ENCODE data around the gene KIF22.

DNA sequence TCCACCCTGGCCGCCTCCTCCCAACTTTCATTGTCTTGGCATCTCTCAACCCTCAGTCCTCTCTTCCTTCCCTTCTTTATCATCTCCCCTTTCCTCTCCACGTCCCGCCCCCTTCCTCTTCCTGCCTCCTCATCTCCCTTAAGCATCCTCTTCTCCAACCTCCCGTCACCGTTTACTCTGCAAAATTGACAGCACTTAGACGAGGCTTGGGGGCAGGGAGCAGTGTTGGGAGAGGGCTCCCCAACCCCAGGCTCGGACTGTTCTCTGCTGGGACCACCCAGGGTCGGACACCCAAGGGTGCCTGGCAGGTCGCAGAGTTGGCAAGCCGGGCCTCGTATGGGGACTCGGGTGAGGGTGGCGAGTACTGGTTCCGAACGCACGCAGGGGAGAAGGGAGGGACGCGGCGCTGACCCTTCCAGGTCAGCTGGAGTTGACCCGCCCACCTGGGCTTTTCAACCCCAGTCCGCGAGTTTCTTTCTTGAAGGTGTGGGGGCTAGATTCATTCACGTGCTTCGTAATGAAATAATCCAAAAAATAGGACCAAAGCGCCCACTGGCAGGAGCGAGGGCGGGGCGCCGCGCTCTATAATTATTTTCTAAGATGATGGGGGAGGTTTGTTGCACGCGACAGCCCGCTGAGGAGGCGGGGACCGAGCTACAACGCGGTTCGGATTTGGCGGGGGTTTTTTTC, 24.6 kb downstream of the KIF22 start:
- TF ChIP-seq, protein P1, sequence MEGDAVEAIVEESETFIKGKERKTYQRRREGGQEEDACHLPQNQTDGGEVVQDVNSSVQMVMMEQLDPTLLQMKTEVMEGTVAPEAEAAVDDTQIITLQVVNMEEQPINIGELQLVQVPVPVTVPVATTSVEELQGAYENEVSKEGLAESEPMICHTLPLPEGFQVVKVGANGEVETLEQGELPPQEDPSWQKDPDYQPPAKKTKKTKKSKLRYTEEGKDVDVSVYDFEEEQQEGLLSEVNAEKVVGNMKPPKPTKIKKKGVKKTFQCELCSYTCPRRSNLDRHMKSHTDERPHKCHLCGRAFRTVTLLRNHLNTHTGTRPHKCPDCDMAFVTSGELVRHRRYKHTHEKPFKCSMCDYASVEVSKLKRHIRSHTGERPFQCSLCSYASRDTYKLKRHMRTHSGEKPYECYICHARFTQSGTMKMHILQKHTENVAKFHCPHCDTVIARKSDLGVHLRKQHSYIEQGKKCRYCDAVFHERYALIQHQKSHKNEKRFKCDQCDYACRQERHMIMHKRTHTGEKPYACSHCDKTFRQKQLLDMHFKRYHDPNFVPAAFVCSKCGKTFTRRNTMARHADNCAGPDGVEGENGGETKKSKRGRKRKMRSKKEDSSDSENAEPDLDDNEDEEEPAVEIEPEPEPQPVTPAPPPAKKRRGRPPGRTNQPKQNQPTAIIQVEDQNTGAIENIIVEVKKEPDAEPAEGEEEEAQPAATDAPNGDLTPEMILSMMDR (IDR thresholded peaks at IDR 0.05), result no peak
- no peak for TF ChIP-seq JUND (IDR thresholded peaks at IDR 0.05)
- TF ChIP-seq PBX3 (IDR thresholded peaks at IDR 0.05), result no peak
- no peak for TF ChIP-seq TCF12 (IDR thresholded peaks at IDR 0.05)
- TF ChIP-seq TAF1 (IDR thresholded peaks at IDR 0.05; ENCODE audit: borderline replicate concordance, low read depth, low read length), result no peak
- no peak for TF ChIP-seq POLR2AphosphoS5 (IDR thresholded peaks at IDR 0.05; ENCODE audit: low read depth, low read length)
- no peak for TF ChIP-seq SIN3A (IDR thresholded peaks at IDR 0.05; ENCODE audit: borderline replicate concordance, low read depth, low read length)
- no peak; the same call in 1 of the 2 replicates for TF ChIP-seq MXI1 (IDR thresholded peaks at IDR 0.05; ENCODE audit: low read depth, low read length)
- TF ChIP-seq FOSL2 (IDR thresholded peaks at IDR 0.05; ENCODE audit: borderline replicate concordance, low read depth), result no peak
- TF ChIP-seq, protein P2, sequence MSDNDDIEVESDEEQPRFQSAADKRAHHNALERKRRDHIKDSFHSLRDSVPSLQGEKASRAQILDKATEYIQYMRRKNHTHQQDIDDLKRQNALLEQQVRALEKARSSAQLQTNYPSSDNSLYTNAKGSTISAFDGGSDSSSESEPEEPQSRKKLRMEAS (IDR thresholded peaks at IDR 0.05; ENCODE audit: low read depth), result no peak
- TF ChIP-seq RCOR1 (IDR thresholded peaks at IDR 0.05; ENCODE audit: low read length), result no peak

Measured in SK-N-SH (cell line).